CD14-positive monocyte (primary cell): ENCODE results near the gene SYT2. TPM values are rescaled to one million over a fixed set of nuclear protein-coding genes. Genes with fewer than 3 reads are reported as not detected.
A peak's percentile ranks its signal among the peaks of the same experiment; 100 is the strongest.

ENCODE experiments used
- DNase-seq, 3 donors: peaks; one replicate each; pipeline ENCODE4 v3.0.0-alpha.2; 2011 to 2022
- H2AFZ ChIP-seq: 2 replicates; pipeline ENCODE4 v1.6.0; 2012; ENCODE audit warnings: mild to moderate bottlenecking, low read depth, low read length, inconsistent platforms; ENCODE audit not compliant: insufficient read depth, poor library complexity, severe bottlenecking
- H3K27ac ChIP-seq, 2 donors: 1 replicate in 1 of 2; 2 replicates in 1 of 2; pipeline ENCODE4 v1.5.1; 2012 to 2013; ENCODE audit warnings: low read length in 2 of 2, control low read depth in 1 of 2, inconsistent platforms in 1 of 2, low read depth in 1 of 2, mild to moderate bottlenecking in 1 of 2
- H3K27me3 ChIP-seq, 2 donors: one replicate each; pipeline versions ENCODE4 v1.6.0 to v1.6.1; 2011 to 2013; ENCODE audit warnings: low read length in 2 of 2; ENCODE audit not compliant: control insufficient read depth in 2 of 2, insufficient read depth in 2 of 2
- H3K36me3 ChIP-seq, 2 donors: replicated peaks in 1 of 2; 1 replicate in 1 of 2; 2 replicates in 1 of 2; pipeline versions ENCODE4 v1.5.1 to v1.6.1; 2012 to 2013; ENCODE audit warnings: low read length in 2 of 2, control low read depth in 1 of 2, inconsistent platforms in 1 of 2, mild to moderate bottlenecking in 1 of 2; ENCODE audit not compliant: insufficient read depth in 2 of 2, control insufficient read depth in 1 of 2
- H3K4me1 ChIP-seq, 2 donors: 1 replicate in 1 of 2; 2 replicates in 1 of 2; pipeline versions ENCODE4 v1.5.1 to v1.6.1; 2012 to 2013; ENCODE audit warnings: low read length in 2 of 2, control low read depth in 1 of 2, inconsistent platforms in 1 of 2, mild to moderate bottlenecking in 1 of 2, moderate library complexity in 1 of 2; ENCODE audit not compliant: insufficient read depth in 2 of 2, control insufficient read depth in 1 of 2
- H3K4me2 ChIP-seq: replicated peaks from 2 replicates; pipeline ENCODE3; 2012; ENCODE audit warnings: low read length, moderate library complexity, mild to moderate bottlenecking; ENCODE audit not compliant: poor library complexity, severe bottlenecking; ENCODE audit errors: extremely low read depth
- H3K4me3 ChIP-seq, 3 experiments: fragments of 200-600 bp in 1 of 3; sonication (generic) in 1 of 3; replicated peaks in 1 of 3; 1 replicate in 2 of 3; 2 replicates in 1 of 3; pipeline ENCODE4 v1.5.1; 2011 to 2013; ENCODE audit warnings: low read length in 3 of 3, mild to moderate bottlenecking in 3 of 3, control low read depth in 2 of 3, low read depth in 2 of 3, inconsistent platforms in 1 of 3, moderate library complexity in 1 of 3
- H3K79me2 ChIP-seq: 2 replicates; pipeline ENCODE4 v1.6.0; 2012; ENCODE audit warnings: mild to moderate bottlenecking, control low read depth, inconsistent platforms, low read length, moderate library complexity; ENCODE audit not compliant: insufficient read depth
- H3K9ac ChIP-seq: 2 replicates; pipeline ENCODE4 v1.6.0; 2017; ENCODE audit warnings: low read length, mild to moderate bottlenecking; ENCODE audit not compliant: insufficient read depth, poor library complexity, severe bottlenecking
- H3K9me3 ChIP-seq, 2 donors: replicated peaks in 1 of 2; 1 replicate in 1 of 2; 2 replicates in 1 of 2; pipeline versions ENCODE4 v1.5.1 to v1.6.1; 2012 to 2013; ENCODE audit warnings: low read length in 2 of 2, control low read depth in 1 of 2; ENCODE audit not compliant: control insufficient read depth in 1 of 2, insufficient read depth in 1 of 2
- H4K20me1 ChIP-seq: 2 replicates; pipeline ENCODE4 v1.6.0; 2012; ENCODE audit warnings: mild to moderate bottlenecking, low read length, control low read depth, moderate library complexity; ENCODE audit not compliant: insufficient read depth
- H3K27ac Mint-ChIP-seq, 7 donors: one replicate each; pipeline ENCODE4 v1.8.0; 2020; ENCODE audit warnings: mild to moderate bottlenecking in 7 of 7, mixed read lengths in 7 of 7, moderate library complexity in 6 of 7, inconsistent platforms in 2 of 7
- H3K27me3 Mint-ChIP-seq, 3 donors: one replicate each; pipeline ENCODE4 v1.8.0; 2021 to 2022; ENCODE audit warnings: low read depth in 3 of 3, mild to moderate bottlenecking in 3 of 3, mixed read lengths in 3 of 3, moderate library complexity in 3 of 3, inconsistent platforms in 1 of 3
- H3K36me3 Mint-ChIP-seq, 2 donors: one replicate each; pipeline ENCODE4 v1.8.0; 2020; ENCODE audit warnings: mixed read lengths in 2 of 2, inconsistent platforms in 1 of 2, mild to moderate bottlenecking in 1 of 2
- H3K4me1 Mint-ChIP-seq: one replicate; pipeline ENCODE4 v1.8.0; 2020; ENCODE audit warnings: mild to moderate bottlenecking, mixed read lengths
- H3K4me3 Mint-ChIP-seq, 2 donors: one replicate each; pipeline ENCODE4 v1.8.0; 2020; ENCODE audit warnings: mild to moderate bottlenecking in 2 of 2, mixed read lengths in 2 of 2, moderate library complexity in 1 of 2
- H3K9me3 Mint-ChIP-seq, 7 donors: one replicate each; pipeline ENCODE4 v1.8.0; 2020 to 2022; ENCODE audit warnings: mixed read lengths in 7 of 7, mild to moderate bottlenecking in 6 of 7, moderate library complexity in 6 of 7, inconsistent platforms in 2 of 7
- CTCF ChIP-seq: fragments of 200-600 bp; IDR thresholded peaks from one replicate; pipeline ENCODE4 v1.8.0; 2022; ENCODE audit warnings: antibody characterized with exemption, mild to moderate bottlenecking
- WGBS: methylation state at CpG from one replicate; pipeline ENCODE4 v1.1.5; 2013; ENCODE audit warnings: missing lambda C conversion rate; ENCODE audit not compliant: insufficient coverage; 5-methylcytosine and 5-hydroxymethylcytosine counted together
- intact Hi-C, 2 donors: fragments of 100-400 bp; cut with micrococcal nuclease; formaldehyde crosslinking; loops; one replicate each; pipeline versions ENCODE4 v1.15.0 to v1.15.1; 2023
- polyA plus RNA-seq, 3 donors: library from polyadenylated mRNA; depleted of rRNA in 1 of 3; unstranded in 2 of 3; stranded (reverse) in 1 of 3; fragments of 300-500 nt in 2 of 3; fragments of >200 nt in 1 of 3; fragmentation: Illumina TruSeq in 2 of 3; gene quantifications; 1 replicate in 2 of 3; 2 replicates in 1 of 3; pipeline ENCODE4 v1.2.3, GENCODE V29; 2012 to 2021

Gene SYT2
- polyA plus RNA-seq, 3 donors = not detected

GRCh38 chr1:202571719-202572339 lies 138.4 kb downstream of the SYT2 start:
- Histone ChIP-seq H3K4me3 (no peak overlapping the region), H3K27me3 (peaks cover 10 to 12% of the 10 kb centered on the region in 2 donors), H3K4me2 (no peak overlapping the region), H2AFZ (no peak overlapping the region), H3K4me1 (peaks cover 2 to 5% of the 10 kb centered on the region in 2 donors), H3K9me3 (no peaks in the 10 kb centered on the region), H3K27ac (no peak overlapping the region), H3K36me3 (peaks cover 0 to 84% of the 10 kb centered on the region in 2 donors), H3K9ac (no peak overlapping the region), H4K20me1 (peaks cover 33% of the 10 kb centered on the region), H3K79me2 (no peaks in the 10 kb centered on the region)
- Mint-ChIP-seq H3K4me1 (peaks cover 3% of the 10 kb centered on the region), H3K36me3 (peaks cover 77 to 78% of the 10 kb centered on the region in 2 donors), H3K4me3 (no peak overlapping the region), H3K27ac (no peak overlapping the region), H3K9me3 (peaks cover 0 to 2% (median 0%) of the 10 kb centered on the region in 7 donors), H3K27me3 (peaks cover 5 to 40% (median 26%) of the 10 kb centered on the region in 3 donors)
- intact Hi-C loops = no loop called here
- 92% methylated on average over 2 of the region's 3 CpGs for WGBS
- peak; percentile 87 for TF ChIP-seq CTCF
- DNase-seq = peak; percentile 10 to 36 (median 34)

GRCh38 chr1:202569393-202570322 lies 140.6 kb downstream of the SYT2 start:
- Histone ChIP-seq H2AFZ (no peak overlapping the region), H3K79me2 (no peaks in the 10 kb centered on the region), H4K20me1 (peaks cover 21% of the 10 kb centered on the region), H3K4me1 (no peaks in the 10 kb centered on the region), H3K4me2 (no peak overlapping the region), H3K9me3 (no peaks in the 10 kb centered on the region), H3K27me3 (peaks cover 7 to 9% of the 10 kb centered on the region in 2 donors), H3K36me3 (peaks cover 2 to 89% of the 10 kb centered on the region in 2 donors), H3K4me3 (no peak overlapping the region), H3K9ac (no peak overlapping the region), H3K27ac (no peak overlapping the region)
- H3K27ac Mint-ChIP-seq = no peak overlapping the region
- intact Hi-C loops = loop anchor here in 1 of 2 donors (10.0 kb wide), 1 partner anchor 55 kb away; no protein-coding TSS in a partner anchor
- no peaks in the 10 kb centered on the region for H3K4me1 Mint-ChIP-seq
- TF ChIP-seq CTCF = no peak
- DNase-seq = no peak
- H3K27me3 Mint-ChIP-seq = peaks cover 4 to 37% (median 22%) of the 10 kb centered on the region in 3 donors
- peaks cover 82 to 83% of the 10 kb centered on the region in 2 donors for H3K36me3 Mint-ChIP-seq
- H3K9me3 Mint-ChIP-seq = peaks cover 0 to 2% (median 0%) of the 10 kb centered on the region in 7 donors
- H3K4me3 Mint-ChIP-seq = no peak overlapping the region
